GM19395 (cell line): ENCODE measurements around the gene CDH13.

Experiments used
- ATAC-seq: cut with Tn5 transposase; IDR thresholded peaks from one replicate; pipeline ENCODE4 v1.9.1; 2021; ENCODE audit warnings: mild to moderate bottlenecking, moderate library complexity; ENCODE audit not compliant: unreplicated experiment

The CDH13 gene

DNA sequence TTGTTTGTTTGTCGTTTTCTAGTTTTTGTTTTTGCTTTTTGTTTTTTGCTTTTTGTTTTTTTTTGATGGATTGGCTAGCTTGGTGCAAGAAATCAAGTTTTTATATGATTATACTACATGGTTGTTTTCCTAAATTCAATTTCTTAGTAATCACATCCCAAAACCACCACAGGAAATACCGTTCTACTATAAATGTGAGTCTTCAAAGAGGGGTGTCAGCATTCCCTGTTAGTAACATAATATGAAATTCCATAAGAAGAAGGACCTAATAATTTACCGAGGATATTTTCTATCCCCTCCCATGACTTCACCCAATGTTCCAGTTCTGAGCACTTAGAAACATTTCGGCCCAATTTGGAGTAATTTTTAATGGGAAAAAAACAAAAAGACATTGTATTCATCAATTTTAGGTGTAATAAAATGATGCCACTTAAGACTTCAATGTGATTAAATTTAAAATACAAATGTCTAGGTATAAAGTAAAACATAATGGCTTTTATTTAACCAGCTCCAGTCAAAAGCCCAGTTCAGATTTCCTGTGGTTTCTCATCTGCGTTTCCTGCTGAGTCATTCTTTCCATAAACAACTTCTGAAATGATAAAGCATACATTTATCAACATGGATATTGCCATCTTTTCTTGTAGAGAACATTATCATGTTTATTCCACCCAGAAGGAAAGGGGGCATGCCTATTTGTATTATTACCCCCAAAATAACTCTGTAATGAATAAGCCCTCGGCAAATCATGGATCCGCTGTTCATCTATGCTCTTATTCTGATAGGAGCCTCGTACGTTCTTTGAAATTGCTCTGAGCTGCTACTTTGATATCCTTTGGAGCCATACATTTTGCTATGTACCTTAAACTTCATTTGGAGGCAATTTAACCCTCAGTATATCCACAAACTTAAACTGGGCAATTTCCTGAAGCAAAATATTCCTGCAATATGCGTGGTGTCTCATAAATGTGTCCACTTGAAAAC is 1209.1 kb downstream of the CDH13 start:
- no peak for ATAC-seq

DNA sequence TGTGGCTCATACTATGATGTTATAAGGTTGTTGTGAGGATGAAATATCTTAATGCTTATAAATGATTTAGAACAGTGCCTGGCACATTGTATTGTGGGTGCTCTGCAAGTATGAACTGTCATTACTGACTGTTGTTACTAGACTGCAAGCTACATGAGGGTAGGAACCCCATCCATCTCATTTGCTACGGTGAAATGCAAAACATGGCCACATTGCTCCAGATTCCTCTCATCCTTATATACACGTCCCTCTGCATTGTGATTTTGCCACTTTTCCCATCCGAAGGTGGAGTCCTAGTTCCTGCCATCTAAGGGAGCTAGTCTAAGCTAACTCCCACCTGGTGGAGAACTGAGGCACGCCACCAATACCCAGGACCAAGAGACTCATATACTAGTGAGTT is 1210.8 kb downstream of the CDH13 start:
- ATAC-seq, result no peak

DNA sequence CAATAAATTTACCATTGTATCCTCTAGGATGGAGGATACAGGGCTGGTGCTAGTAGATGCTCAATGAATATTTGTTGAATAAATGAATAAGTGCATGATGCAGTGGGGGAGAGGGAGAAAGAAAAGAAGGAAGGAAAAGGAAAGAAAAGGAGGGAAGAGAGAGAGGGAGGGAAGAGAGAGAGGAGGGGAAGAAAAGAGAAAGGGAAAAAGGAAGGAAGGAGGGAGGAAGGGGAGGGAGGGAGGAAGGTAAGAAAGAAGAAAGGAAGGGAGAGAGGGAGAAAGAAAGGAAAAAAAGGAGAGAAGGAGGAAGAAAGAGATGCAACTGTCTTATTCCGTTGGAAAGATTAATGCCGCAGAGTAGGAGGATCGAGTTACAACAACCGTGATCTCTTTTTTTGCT is 1211.4 kb downstream of the CDH13 start:
- ATAC-seq, result no peak

DNA sequence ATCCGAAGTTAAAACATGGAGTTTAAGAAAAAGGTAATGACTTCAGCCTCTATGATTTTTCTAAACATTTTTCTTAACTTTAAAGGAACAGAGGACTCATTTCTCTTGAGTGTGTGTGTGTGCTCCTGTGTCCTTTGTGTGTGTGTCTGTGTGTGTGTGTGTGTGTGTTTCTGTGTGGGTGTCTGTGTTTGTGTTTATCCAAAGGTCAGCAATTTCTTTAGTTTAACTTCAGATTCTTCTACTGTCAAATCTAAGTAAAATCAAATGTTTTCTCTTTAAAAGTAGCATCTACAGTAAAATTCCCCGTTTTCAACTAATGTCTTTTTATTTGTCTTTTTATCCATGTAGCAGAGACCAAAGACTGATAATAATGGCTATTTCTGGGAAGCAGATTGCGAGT is 1212.8 kb downstream of the CDH13 start:
- no peak for ATAC-seq

DNA sequence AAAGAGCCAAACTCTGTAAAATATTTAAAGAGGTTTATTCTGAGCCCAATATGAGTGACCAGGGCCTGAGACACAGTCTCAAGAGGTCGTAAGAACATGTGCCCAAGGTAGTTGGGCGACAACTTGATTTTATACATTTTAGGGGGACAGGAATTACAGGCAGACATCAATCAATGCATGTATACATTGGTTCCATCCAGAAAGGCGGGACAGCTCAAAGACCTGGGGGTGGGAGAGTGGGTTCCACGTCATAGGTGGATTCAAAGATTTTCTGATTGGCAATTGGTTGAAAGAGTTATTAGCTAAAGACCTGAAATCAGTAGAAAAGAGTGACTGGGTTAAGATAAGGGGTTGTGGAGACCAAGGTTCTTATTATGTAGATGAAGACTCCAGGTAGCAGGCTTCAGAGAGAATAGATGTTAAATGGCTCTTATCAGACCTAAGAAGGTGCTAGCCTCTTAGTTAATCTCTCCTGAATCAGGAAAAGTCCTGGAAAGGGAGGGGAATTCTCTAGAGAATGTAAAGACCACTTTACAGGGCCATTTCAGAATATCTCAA is 1213.4 kb downstream of the CDH13 start:
- ATAC-seq, result no peak

DNA sequence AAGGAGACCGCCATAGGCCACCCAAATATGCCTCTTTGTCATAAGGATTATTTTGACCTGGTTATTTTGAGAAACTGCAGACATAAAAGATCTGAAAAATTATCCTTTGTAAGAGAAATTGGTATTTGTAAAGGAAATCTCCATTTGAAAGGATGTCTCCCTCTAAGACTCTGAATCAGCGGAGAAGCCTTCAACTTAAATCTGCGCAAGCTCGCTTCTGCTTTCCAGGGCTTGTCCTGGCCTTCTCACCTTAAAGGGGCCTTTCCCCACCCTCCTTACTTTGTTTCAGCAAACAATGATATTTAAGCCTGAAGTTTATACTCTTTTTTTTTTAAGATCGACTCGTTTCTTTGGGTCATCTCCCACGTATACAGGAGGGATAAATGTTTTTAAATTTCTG is 1215.5 kb downstream of the CDH13 start:
- ATAC-seq, result no peak

DNA sequence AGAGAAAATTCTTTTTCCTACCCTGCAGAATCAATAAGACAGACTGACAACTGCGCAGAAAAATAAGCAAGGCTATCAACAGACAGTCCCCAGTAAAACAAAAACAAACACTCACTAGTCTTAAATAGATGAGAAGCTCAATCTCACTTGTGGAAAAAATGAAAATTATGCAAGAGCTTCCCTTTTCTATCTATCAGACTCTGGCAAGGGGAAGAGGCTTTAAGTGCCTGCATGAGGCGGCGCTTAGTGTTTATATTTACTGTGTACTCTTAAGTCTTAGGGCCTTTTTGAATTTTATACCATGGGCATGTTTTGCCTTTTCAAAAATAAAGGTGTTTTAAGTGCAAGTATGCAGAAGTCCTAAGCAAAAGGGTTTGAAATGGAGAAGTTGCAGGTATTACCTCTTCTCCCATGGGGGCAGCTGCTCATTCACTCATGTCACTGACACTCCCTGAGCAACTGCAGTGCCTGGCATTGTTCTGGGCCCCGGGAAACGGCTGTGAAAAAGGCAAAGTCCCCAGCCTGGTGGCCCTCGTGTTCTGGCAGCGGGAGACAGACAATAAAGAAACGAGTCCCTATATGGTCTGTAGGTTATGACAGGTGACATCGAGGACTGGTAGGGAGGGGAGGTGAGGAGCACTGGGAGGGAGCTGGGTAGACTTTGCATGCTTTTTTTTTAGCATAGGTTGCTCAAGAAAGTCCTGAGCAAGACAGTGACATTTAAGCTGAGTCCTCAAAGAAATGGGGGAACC is 1216.2 kb downstream of the CDH13 start:
- ATAC-seq, result no peak

DNA sequence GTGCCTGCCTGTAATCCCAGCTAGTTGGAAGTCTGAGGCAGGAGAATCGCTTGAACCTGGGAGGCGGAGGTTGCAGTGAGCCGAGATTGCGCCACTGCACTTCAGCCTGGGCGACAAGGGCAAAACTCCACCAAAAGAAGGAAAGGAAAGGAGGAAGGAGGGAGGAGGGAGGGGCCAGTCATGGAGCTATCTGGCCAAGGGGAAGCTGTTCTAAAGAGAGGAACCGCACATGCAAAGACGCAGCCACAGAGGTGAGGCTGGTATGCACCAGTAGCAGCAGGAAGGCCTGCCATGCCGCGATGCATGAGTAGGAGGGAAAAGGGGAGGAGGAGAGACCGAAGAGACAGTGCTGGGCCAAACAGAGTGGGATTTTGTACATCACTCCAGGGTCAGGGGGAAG is 1216.9 kb downstream of the CDH13 start:
- no peak for ATAC-seq

DNA sequence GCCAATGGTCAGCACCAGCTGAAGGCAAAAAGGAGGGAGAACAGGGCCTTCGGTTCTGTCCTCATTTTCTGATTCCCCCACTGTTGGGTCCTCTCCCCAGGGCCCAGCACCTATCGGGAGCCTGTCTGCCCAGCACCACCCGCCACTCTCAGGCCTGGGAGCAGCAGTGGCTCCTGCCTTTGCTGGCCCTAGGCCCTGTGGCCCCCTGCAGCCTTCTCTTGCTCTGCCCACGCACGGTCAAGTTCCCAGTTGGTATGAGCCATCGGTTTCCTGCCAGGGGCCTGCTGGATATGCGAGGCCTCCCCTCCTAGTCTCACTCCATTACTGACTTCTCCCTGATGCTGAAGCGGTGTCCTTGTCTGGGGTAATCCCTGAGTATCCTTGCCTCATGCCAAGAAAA is 1218.5 kb downstream of the CDH13 start:
- no peak for ATAC-seq

DNA sequence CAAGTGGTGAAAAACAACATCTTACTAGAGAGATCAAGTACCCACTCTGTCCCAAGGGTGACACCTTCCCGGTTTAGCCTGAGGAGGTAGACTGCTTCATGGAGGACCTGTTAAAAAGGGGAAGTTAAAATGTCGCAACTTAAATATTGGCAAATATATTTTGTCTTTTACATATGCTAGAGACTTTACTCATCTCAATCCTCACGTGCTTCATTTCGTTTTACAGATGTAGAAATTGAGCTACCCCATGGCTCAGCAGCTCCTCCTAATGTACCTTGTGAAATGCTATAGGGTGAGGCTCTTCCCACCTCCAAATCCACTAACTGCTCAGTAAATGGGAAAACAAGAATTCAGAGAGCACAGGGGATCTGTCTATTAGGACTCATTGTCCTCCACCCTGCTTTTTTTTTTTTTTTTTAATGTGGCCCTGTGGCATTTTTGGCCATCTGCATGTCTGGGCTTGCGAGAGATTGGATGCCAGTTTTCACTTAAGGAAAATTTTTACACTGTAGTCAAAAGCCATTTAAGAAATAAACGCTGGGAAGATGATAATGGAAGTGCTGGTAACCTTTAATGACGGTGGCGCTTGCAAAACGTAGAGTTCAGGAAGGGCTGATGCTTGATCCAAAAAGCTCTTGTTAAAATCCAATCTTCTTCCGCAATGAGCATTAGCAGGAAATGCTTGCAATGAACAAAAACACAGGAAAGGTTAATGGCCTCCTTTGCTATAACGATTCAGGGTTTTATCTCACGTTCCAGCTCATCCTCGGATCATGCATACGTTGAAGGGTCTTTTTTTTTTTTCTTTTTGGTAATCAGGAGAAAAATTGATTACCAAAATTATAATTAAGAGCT is 1220.8 kb downstream of the CDH13 start:
- ATAC-seq, result no peak

DNA sequence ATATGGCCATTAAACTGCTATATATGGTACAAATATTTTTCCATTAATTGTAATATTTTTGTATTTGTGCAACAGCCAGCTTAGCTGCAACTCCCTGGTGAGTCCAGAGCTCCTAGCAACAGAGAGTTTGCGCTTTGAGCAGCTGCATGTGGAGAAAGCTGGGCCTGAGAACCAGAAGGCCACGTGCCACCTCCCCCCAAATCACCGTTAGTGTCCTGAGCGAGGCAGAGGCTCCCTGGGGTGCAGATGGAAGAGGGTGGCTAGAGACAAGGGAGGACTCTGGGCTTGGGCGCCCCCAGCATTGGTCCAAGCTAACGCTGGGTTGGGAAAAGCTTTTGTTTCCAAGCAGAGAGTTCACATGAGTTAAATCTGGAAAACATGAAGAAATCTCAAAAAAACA is 1222.7 kb downstream of the CDH13 start:
- no peak for ATAC-seq
